ENCODE measurements around the gene NDUFS8. TPM values are rescaled to one million over a fixed set of nuclear protein-coding genes. Genes with fewer than 3 reads are reported as not detected.

NDUFS8 gene
- total and polyA plus RNA-seq, 10 of the 15 experiments (the other 5 are each of a cell fraction or from before 2014, with no cell fraction given) = 17.6 to 308 (median 120) TPM

- TF ChIP-seq YBX1 (IDR thresholded peaks at IDR 0.05) (no peak), BCLAF1 (IDR thresholded peaks at IDR 0.05) (no peak), SKIL (IDR thresholded peaks at IDR 0.05; ENCODE audit: low read depth, poor library complexity, severe bottlenecking) (no peak), MTA3 (IDR thresholded peaks at IDR 0.05; ENCODE audit: borderline replicate concordance, low read length) (no peak), LARP7 (IDR thresholded peaks at IDR 0.05) (no peak)
Measured at GRCh38 chr11:68012044-68012842, 18.2 kb upstream of the NDUFS8 start (continued).

Measured in GM12878 (cell line).